ENCODE results near the gene HTT-AS. TPM values are rescaled to one million over a fixed set of nuclear protein-coding genes. Genes with fewer than 3 reads are reported as not detected.

The HTT-AS gene
- total and polyA plus RNA-seq, 2 of the 13 experiments (the other 11 are each of a cell fraction or from before 2014, with no cell fraction given): not detected

- in situ Hi-C loops (cut with HindIII; ENCODE audit: extremely low pct_ligation_motif_present, low pct_unique_long_range_greater_than_20kb): no loop called here
- peaks cover 56% of the 10 kb centered on the region for H3K4me1 ChIP-seq (ENCODE audit: insufficient read depth, low read length)
- no peak for FAIRE-seq
- ChIA-PET CTCF (ENCODE audit: low intra/inter-chr PET ratio, low total read pairs) (no interaction called here), POLR2A (interaction anchor here (1.1 kb wide), 1 partner anchor 32 kb away, joined by 4 read pairs; no protein-coding TSS in a partner anchor)
- H3K4me2 ChIP-seq (ENCODE audit: low read depth, low read length): peak overlapping the region; percentile 84
- H3K9ac ChIP-seq (ENCODE audit: insufficient read depth, low read depth, low read length): peak overlapping the region; percentile 33; the same call in 1 of the 2 replicates
- no peaks in the 10 kb centered on the region for H3K79me2 ChIP-seq (ENCODE audit: insufficient read depth, low read length)
- no peaks in the 10 kb centered on the region for H3K36me3 ChIP-seq (replicated peaks in 1 of 2; ENCODE audit: control insufficient read depth in 1 of 2, insufficient read depth in 2 of 2, low read length in 2 of 2)
- peaks cover 3 to 22% of the 10 kb centered on the region in 2 experiments; a peak in 3 of 5 replicates for H3K27me3 ChIP-seq (ENCODE audit: control insufficient read depth in 1 of 2, insufficient read depth in 2 of 2, low read length in 2 of 2)
- H2AFZ ChIP-seq (ENCODE audit: low read length): no peak overlapping the region
- no peak for DNase-seq (ENCODE audit: low spot score)
- no peak for TF ChIP-seq BHLHE40 (IDR thresholded peaks at IDR 0.05; ENCODE audit: low read length)
- TF ChIP-seq ZMAT5 (CRISPR knock-in tag; IDR thresholded peaks at IDR 0.05; ENCODE audit: borderline replicate concordance, low read depth): no peak
- no peak for TF ChIP-seq SCMH1 (CRISPR knock-in tag; IDR thresholded peaks at IDR 0.05; ENCODE audit: borderline replicate concordance)
- TF ChIP-seq RNF2 (conservative IDR thresholded peaks at IDR 0.05; ENCODE audit: low read depth): no peak
- TF ChIP-seq ZNF501 (CRISPR knock-in tag; IDR thresholded peaks at IDR 0.05): 0 out of 2 replicates have a peak, but pooled peaks have one; percentile 1
- no peak for TF ChIP-seq GATA4 (IDR thresholded peaks at IDR 0.05; ENCODE audit: borderline replicate concordance, low read depth)
- TF ChIP-seq ZFAT (CRISPR knock-in tag; conservative IDR thresholded peaks at IDR 0.05): no peak
- TF ChIP-seq NR3C1 (CRISPR knock-in tag; IDR thresholded peaks at IDR 0.05): no peak
- TF ChIP-seq ESRRA (CRISPR knock-in tag; IDR thresholded peaks at IDR 0.05; ENCODE audit: low read depth): no peak
- TF ChIP-seq UBTF (CRISPR knock-in tag; IDR thresholded peaks at IDR 0.05): no peak
- TF ChIP-seq MAX (IDR thresholded peaks at IDR 0.05): no peak
- no peak for TF ChIP-seq IRF9 (CRISPR knock-in tag; IDR thresholded peaks at IDR 0.05; ENCODE audit: borderline replicate concordance)
- TF ChIP-seq THAP7 (CRISPR knock-in tag; IDR thresholded peaks at IDR 0.05): 0 out of 2 replicates have a peak, but pooled peaks have one; percentile 54
- H3K27ac ChIP-seq (ENCODE audit: extremely low read length, insufficient read depth, low read length): no peak overlapping the region
- no peak for ATAC-seq
- H3K9me3 ChIP-seq (ENCODE audit: low read length): no peaks in the 10 kb centered on the region
- peak overlapping the region; percentile 48 to 70 (median 49) for H3K4me3 ChIP-seq (replicated peaks in 1 of 3; ENCODE audit: insufficient read depth in 1 of 3, low read depth in 2 of 3, low read length in 3 of 3)
- intact Hi-C loops (cut with micrococcal nuclease; ENCODE audit: unreplicated experiment): no loop called here
- BruUV-seq (replicated peaks): no TSS peak
- H4K20me1 ChIP-seq (ENCODE audit: insufficient read depth, low read length): no peaks in the 10 kb centered on the region
- WGBS (ENCODE audit: low lambda C conversion rate): 11% methylated on average over 9 of the region's 10 CpGs
Observed at GRCh38 chr4:3042226-3042625, 32.1 kb downstream of the HTT-AS start.
